Stimulated activated naive B cell treated with anti-CD40 and anti-IgM and Interleukin-4, amounts not matched to agents 10 μg/mL and 1 μg/mL and 100 μg/mL, for 72 hours (primary cell): ENCODE measurements around the gene GALNT11.

Experiments used
- ATAC-seq, 2 donors: fragments of 150-1000 bp; cut with Tn5 transposase; replicated peaks; 2 replicates each; pipeline ENCODE4 v1.10.0; 2021; ENCODE audit warnings: moderate library complexity in 1 of 2
- DNase-seq: peaks from one replicate; pipeline ENCODE4 v3.0.0; 2021
- H3K27ac Mint-ChIP-seq: one replicate; pipeline ENCODE4 v1.8.0; 2022; ENCODE audit warnings: mild to moderate bottlenecking, mixed read lengths
- H3K27me3 Mint-ChIP-seq, 2 donors: one replicate each; pipeline ENCODE4 v1.8.0; 2022; ENCODE audit warnings: mixed read lengths in 2 of 2
- H3K36me3 Mint-ChIP-seq, 2 donors: one replicate each; pipeline ENCODE4 v1.8.0; 2022; ENCODE audit warnings: mixed read lengths in 2 of 2, mild to moderate bottlenecking in 1 of 2
- H3K4me1 Mint-ChIP-seq, 2 donors: one replicate each; pipeline ENCODE4 v1.8.0; 2022; ENCODE audit warnings: mixed read lengths in 2 of 2, mild to moderate bottlenecking in 1 of 2
- H3K4me3 Mint-ChIP-seq, 2 donors: one replicate each; pipeline ENCODE4 v1.8.0; 2022; ENCODE audit warnings: mild to moderate bottlenecking in 2 of 2, mixed read lengths in 2 of 2, moderate library complexity in 1 of 2
- H3K9me3 Mint-ChIP-seq, 2 donors: one replicate each; pipeline ENCODE4 v1.8.0; 2022; ENCODE audit warnings: mixed read lengths in 2 of 2, mild to moderate bottlenecking in 1 of 2

GALNT11 gene

GRCh38 chr7:152145853-152146466 lies 120.5 kb downstream of the GALNT11 start:
- peaks cover 25 to 51% of the 10 kb centered on the region in 2 donors for H3K36me3 Mint-ChIP-seq
- H3K27ac Mint-ChIP-seq, result peak overlapping the region; percentile 31
- peak; percentile 41 to 44 for ATAC-seq

DNA sequence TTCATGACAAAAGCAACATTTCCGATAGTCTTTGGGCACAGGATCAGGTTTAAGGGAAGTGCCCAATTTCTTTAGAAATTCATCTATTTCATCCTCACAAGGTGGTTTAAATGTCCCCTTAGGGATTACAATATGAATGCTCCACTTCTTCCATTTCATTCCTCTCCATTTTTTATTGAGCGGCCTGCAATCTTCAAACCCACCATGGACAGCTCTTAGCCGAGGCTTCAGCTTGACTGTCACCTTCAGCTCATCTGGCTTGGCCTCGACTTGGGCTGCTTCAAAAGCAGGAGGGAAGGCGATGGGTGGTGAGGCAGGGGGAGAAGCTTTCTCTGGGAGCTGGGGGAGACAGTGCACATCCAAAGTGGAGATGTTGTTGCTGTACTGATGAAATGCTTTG lies 123.2 kb downstream of the GALNT11 start:
- Mint-ChIP-seq H3K4me1 (peaks cover 0 to 3% of the 10 kb centered on the region in 2 donors), H3K9me3 (no peaks in the 10 kb centered on the region), H3K36me3 (peaks cover 20 to 50% of the 10 kb centered on the region in 2 donors), H3K27ac (no peak overlapping the region), H3K4me3 (no peak overlapping the region), H3K27me3 (no peaks in the 10 kb centered on the region)
- DNase-seq (no peak), ATAC-seq (no peak)

More at GRCh38 chr7:152145853-152146466, 120.5 kb downstream of the GALNT11 start:
- no peaks in the 10 kb centered on the region for H3K9me3 Mint-ChIP-seq
- DNase-seq, result no peak
- H3K27me3 Mint-ChIP-seq, result no peaks in the 10 kb centered on the region
- H3K4me3 Mint-ChIP-seq, result no peak overlapping the region
- no peaks in the 10 kb centered on the region for H3K4me1 Mint-ChIP-seq

GRCh38 chr7:152149363-152149762 lies 123.9 kb downstream of the GALNT11 start:
- ATAC-seq (no peak), DNase-seq (no peak)
- Mint-ChIP-seq H3K4me3 (no peak overlapping the region), H3K9me3 (no peaks in the 10 kb centered on the region), H3K4me1 (peaks cover 0 to 3% of the 10 kb centered on the region in 2 donors), H3K27ac (peak overlapping the region; percentile 39), H3K27me3 (no peaks in the 10 kb centered on the region), H3K36me3 (peaks cover 27 to 54% of the 10 kb centered on the region in 2 donors)

DNA sequence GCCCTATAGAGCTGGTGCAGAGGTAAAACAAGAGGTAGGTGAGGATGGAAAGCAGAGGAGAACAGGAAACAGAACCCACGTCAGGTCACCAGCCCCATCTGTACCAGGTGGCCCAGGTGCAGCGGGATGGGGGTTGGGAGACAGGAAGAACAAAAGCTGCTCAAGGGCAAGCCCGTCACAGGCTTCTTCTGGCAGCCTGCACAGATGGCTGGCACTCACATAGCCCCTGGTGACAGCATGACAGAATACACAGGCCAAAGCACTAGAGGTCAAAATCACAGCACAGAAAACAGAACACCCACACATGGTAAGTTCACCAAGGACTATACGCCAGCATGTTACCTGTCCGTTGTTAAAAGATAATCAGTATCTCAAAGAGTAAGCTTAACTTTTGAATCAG lies 126.8 kb downstream of the GALNT11 start:
- no peak for ATAC-seq
- Mint-ChIP-seq H3K27me3 (no peaks in the 10 kb centered on the region), H3K4me3 (no peak overlapping the region), H3K4me1 (peaks cover 0 to 3% of the 10 kb centered on the region in 2 donors), H3K36me3 (peaks cover 27 to 53% of the 10 kb centered on the region in 2 donors), H3K27ac (peak overlapping the region; percentile 56), H3K9me3 (no peaks in the 10 kb centered on the region)
- DNase-seq, result no peak

DNA sequence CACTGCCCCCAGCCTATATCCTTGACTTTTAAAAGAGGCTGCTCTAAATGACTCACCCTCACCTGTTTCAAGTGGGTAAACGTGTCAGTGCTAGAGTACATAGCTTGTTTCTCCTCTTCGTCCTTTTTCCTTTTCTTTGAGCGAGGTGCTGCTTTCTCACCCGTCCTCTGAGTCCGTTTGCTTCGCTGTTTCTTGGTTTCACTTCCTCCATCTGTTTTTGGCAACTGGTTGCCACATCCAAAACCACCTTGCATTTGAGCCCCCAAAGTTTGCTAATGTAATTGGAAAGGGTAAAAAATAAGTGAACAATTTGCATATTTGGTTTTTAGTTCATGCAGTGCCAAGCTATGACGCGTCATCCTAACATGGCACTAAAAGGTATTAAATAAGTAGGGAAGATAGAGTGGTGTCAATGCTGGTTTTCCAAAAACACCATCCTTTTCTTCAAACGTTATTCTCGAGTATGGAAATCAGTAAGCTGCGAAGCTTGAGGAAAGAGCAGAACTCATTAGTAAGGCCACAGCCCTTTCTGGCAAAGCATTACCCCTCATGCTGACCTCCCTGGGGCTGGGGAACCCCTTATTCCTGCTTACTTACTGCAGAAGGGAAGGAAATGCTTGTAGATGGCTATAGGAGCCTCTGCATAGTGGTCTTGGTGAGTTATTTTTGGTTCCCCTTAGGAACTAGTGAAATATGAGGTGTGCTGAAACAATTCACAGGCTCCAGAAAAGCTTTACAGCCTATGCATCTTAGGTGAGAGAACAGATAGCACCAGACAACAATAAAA lies 133.5 kb downstream of the GALNT11 start:
- peaks cover 19 to 34% of the 10 kb centered on the region in 2 donors for H3K4me1 Mint-ChIP-seq
- peak overlapping the region; percentile 20 to 32 for H3K4me3 Mint-ChIP-seq
- no peaks in the 10 kb centered on the region for H3K9me3 Mint-ChIP-seq
- H3K27ac Mint-ChIP-seq, result peak overlapping the region; percentile 66
- DNase-seq (peak; percentile 70), ATAC-seq (peak; percentile 95)
- no peaks in the 10 kb centered on the region for H3K27me3 Mint-ChIP-seq
- peaks cover 40 to 59% of the 10 kb centered on the region in 2 donors for H3K36me3 Mint-ChIP-seq

DNA sequence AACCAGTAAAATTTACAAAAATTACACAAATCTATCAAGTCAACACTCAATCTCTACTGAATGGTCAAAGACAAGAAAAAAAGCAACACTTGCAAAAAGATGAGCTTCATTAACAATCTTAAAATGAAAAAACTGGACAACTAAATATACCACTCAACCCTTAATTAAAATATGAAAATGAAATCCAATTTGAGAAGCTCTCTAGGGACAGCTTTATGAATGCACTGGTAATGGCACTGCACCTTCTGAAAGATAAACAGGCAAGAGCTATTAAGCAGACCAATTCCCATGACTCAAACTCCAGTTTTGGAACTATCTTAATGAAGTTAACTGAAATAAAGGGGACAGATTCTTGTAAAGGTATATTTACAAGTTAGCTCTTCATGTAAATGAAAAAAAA lies 135.7 kb downstream of the GALNT11 start:
- ATAC-seq, result no peak
- Mint-ChIP-seq H3K27ac (no peak overlapping the region), H3K36me3 (peaks cover 38 to 56% of the 10 kb centered on the region in 2 donors)

DNA sequence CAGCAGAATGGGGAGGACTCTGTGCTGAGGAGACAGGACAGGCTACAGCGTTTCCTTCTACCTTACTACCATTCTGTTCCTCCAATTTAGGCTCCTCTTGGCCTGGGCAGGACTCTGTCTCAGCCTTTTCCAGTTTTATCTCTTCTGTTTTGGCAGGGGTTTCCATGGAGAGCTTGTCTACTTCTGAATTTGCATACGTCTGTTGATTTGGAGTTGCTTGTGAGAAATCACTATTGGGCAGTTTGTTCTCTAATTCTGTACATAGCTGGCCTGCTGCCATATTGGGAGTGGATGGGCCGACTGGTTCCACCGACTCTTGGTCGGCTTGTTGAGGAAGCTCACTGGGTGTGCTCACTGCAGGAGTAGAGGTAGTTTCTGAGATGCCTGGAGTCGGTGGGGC lies 136.8 kb downstream of the GALNT11 start:
- Mint-ChIP-seq H3K4me3 (no peak overlapping the region), H3K36me3 (peaks cover 44 to 59% of the 10 kb centered on the region in 2 donors), H3K4me1 (peaks cover 19 to 34% of the 10 kb centered on the region in 2 donors), H3K9me3 (no peaks in the 10 kb centered on the region), H3K27ac (peak overlapping the region; percentile 42), H3K27me3 (no peaks in the 10 kb centered on the region)
- no peak for DNase-seq
- ATAC-seq, result no peak

More for the DNA sequence above, 135.7 kb downstream of the GALNT11 start:
- no peak for DNase-seq
- Mint-ChIP-seq H3K4me3 (no peak overlapping the region), H3K4me1 (peaks cover 19 to 34% of the 10 kb centered on the region in 2 donors), H3K27me3 (no peaks in the 10 kb centered on the region), H3K9me3 (no peaks in the 10 kb centered on the region)
